GM13977 (cell line): ENCODE results near the gene NUDT12.

Experiments used
- DNase-seq: peaks from one replicate; pipeline ENCODE4 v3.0.0; 2012; ENCODE audit warnings: low spot score
- CTCF ChIP-seq: IDR thresholded peaks from 2 replicates; pipeline ENCODE4 v1.5.1; 2012; ENCODE audit warnings: mild to moderate bottlenecking, control low read depth; ENCODE audit not compliant: insufficient read depth; ENCODE audit errors: extremely low read depth, missing control alignments
- in situ Hi-C: fragments of 300-500 bp; cut with MboI; formaldehyde crosslinking; loops from one replicate; pipeline ENCODE4 v1.12.0; 2022; ENCODE audit warnings: low sequenced_read_pairs, low pct_unique_long_range_greater_than_20kb, mixed read lengths, inconsistent platforms; ENCODE audit not compliant: unreplicated experiment

Gene NUDT12

GRCh38 chr5:103598997-103599566 lies 36.5 kb upstream of the NUDT12 start:
- in situ Hi-C loops = loop anchor here (25.0 kb wide), 1 partner anchor 563 kb away; no protein-coding TSS in a partner anchor
- TF ChIP-seq CTCF = no peak
- DNase-seq = no peak

GRCh38 chr5:103590221-103590620 lies 27.6 kb upstream of the NUDT12 start:
- TF ChIP-seq CTCF = no peak
- DNase-seq = no peak
- in situ Hi-C loops = loop anchor here (25.0 kb wide), 1 partner anchor 572 kb away; no protein-coding TSS in a partner anchor

GRCh38 chr5:103589776-103590175 lies 27.2 kb upstream of the NUDT12 start:
- in situ Hi-C loops = loop anchor here (25.0 kb wide), 1 partner anchor 573 kb away; no protein-coding TSS in a partner anchor
- TF ChIP-seq CTCF = no peak
- DNase-seq = no peak

- no peak for TF ChIP-seq CTCF
- DNase-seq = no peak
- in situ Hi-C loops = loop anchor here (25.0 kb wide), 1 partner anchor 573 kb away; no protein-coding TSS in a partner anchor
These were observed 26.8 kb upstream of the NUDT12 start for GRCh38 chr5:103589357-103589756.

- peak; percentile 26 for TF ChIP-seq CTCF
- DNase-seq = no peak
- in situ Hi-C loops = loop anchor here (25.0 kb wide), 1 partner anchor 575 kb away; no protein-coding TSS in a partner anchor
These were observed 24.7 kb upstream of the NUDT12 start for GRCh38 chr5:103587185-103587748.

GRCh38 chr5:103582364-103582763 lies 19.8 kb upstream of the NUDT12 start:
- peak; percentile 50 for TF ChIP-seq CTCF
- peak; percentile 12 for DNase-seq
- in situ Hi-C loops = loop anchor here (25.0 kb wide), 1 partner anchor 580 kb away; no protein-coding TSS in a partner anchor
